ENCODE measurements around the gene ABCA2.

Gene ABCA2

DNA sequence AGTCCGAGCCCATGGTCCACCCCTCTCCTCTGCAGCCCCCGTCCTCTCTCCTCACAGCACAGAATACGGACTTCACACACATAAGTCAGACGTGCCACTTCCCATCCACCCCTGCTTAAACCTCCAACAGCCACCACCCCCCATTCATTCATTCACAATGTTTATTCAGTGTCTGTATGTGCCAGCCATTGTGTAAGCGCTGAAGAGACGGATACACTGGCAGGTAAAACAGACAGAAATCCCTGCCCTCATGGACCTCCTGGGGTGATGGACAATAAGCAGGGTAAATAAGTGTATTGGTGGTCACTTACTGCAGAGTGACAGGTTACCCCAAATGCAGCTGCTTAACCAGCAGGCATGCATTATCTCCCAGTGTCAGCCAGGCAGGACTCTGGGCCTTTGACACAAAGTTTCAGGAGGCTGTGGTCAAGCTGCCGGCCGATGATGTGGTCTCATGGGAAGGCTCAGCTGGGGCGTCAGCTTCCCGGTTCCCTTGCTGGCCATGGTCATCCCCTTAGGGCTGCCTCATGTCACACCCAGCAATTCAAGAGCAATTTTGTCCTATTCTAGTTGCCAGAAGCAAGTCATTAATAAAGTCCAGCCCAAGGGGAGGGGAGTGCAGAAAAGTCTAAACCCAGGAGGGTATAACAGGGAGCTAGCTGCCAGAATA lies 37.7 kb downstream of the ABCA2 start:
- H3K4me3 ChIP-seq (ENCODE audit: control insufficient read depth, low read depth, low read length): no peak overlapping the region
- DNase-seq (ENCODE audit: low read depth): no peak
- TF ChIP-seq, protein P1, sequence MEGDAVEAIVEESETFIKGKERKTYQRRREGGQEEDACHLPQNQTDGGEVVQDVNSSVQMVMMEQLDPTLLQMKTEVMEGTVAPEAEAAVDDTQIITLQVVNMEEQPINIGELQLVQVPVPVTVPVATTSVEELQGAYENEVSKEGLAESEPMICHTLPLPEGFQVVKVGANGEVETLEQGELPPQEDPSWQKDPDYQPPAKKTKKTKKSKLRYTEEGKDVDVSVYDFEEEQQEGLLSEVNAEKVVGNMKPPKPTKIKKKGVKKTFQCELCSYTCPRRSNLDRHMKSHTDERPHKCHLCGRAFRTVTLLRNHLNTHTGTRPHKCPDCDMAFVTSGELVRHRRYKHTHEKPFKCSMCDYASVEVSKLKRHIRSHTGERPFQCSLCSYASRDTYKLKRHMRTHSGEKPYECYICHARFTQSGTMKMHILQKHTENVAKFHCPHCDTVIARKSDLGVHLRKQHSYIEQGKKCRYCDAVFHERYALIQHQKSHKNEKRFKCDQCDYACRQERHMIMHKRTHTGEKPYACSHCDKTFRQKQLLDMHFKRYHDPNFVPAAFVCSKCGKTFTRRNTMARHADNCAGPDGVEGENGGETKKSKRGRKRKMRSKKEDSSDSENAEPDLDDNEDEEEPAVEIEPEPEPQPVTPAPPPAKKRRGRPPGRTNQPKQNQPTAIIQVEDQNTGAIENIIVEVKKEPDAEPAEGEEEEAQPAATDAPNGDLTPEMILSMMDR (conservative IDR thresholded peaks at IDR 0.05; ENCODE audit: control insufficient read depth, insufficient read depth, low read depth, low read length): no peak

DNA sequence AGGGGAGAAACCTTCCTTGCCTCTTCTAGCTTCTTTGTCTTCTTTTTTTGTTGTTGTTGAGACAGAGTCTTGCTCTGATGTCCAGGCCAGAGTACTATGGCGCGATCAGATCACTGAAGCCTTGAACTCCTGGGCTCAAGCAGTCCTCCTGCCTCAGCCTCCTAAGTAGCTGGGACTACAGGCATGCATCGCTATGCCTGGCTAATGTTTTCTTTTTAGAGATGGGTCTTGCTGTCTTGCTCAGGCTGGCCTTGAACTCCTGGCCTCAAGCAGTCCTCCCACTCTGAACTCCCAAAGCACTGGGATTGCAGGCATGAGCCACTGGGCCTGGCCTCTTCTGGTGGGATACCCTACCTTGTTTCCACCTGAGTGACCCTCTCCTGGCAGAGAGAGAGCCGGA lies 39.2 kb downstream of the ABCA2 start:
- no peak overlapping the region for H3K4me3 ChIP-seq (ENCODE audit: control insufficient read depth, low read depth, low read length)
- TF ChIP-seq, protein P1 (conservative IDR thresholded peaks at IDR 0.05; ENCODE audit: control insufficient read depth, insufficient read depth, low read depth, low read length): no peak
- no peak for DNase-seq (ENCODE audit: low read depth)

DNA sequence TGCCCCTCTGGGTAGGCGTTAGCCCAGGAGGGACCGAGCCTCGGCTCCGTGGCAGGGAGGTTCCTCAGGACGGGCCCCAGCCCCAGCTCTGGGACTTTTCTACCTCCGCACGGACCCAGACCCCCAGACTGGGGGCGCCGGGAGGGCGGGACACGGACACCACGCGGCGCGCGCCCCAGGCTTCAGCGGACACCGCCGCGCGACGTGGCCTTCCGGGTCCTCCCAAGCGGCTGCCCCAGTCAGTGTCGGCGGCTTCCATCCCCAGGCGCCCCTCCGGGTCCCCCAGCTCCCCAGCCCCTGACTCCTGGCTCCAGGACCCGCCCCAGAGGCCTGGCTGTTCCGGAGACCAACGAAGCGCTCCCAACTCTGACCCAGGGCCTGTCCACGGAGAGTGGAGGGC lies 42.2 kb downstream of the ABCA2 start:
- H3K4me3 ChIP-seq (ENCODE audit: control insufficient read depth, low read depth, low read length): no peak overlapping the region
- TF ChIP-seq, protein P1 (conservative IDR thresholded peaks at IDR 0.05; ENCODE audit: control insufficient read depth, insufficient read depth, low read depth, low read length): no peak
- no peak for DNase-seq (ENCODE audit: low read depth)

DNA sequence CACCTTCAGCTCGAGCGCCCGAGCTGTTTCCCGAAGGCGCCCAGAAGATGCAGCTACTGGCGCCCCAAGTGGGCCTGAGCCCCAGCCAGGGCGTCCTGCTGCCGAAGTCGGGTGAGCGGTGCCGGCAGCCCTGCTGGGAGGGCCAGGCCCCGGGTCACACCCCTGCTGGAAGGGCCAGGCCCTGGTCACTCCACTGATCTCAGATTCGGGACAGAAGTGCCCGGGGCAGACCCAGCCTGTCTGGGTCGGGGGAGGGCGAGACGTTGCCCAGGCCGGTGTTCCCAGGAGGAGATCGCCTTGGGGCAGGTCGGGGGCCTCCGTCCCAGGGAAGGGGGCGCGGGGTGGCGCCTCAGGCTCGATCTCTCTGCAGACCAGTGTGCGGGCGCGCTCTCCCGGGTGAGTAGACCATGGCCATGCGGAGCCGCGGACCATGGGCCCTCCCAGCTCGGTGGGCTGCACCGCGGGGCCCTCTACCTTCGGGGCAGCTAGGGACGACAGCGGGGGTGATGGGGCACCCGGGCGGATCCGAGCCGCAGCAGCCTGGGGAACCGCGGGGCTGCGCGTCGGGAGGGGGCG lies 42.9 kb downstream of the ABCA2 start:
- DNase-seq (ENCODE audit: low read depth): no peak
- TF ChIP-seq, protein P1 (conservative IDR thresholded peaks at IDR 0.05; ENCODE audit: control insufficient read depth, insufficient read depth, low read depth, low read length): no peak
- no peak overlapping the region for H3K4me3 ChIP-seq (ENCODE audit: control insufficient read depth, low read depth, low read length)

DNA sequence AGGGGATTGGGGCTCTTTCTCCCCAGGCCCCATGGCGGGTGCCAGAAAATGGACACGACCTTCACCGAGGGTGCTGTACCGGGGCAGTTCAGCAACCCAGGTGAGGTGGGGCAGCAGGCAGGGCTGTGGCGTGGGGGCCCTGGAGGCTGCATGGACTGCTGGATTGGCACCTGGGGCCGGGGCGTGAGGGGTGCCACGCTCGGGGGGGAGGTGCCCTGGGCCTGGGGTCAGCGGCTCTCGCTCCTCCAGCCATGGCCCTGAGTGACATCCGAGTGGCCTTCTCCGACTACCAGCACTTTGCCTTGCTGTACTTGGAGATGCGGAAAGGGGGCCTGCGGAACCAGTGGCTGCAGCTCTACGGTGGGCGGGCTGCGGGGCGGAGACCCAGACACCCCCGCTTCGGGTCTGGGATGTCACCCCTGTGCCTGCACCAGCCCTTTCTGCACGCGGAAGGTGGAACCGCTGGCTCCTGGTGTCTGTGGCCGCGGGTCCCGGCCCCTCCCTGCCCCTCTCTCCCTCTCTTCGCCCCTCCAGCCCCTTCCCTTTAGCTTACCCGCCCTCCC lies 43.5 kb downstream of the ABCA2 start:
- DNase-seq (ENCODE audit: low read depth): no peak
- TF ChIP-seq, protein P1 (conservative IDR thresholded peaks at IDR 0.05; ENCODE audit: control insufficient read depth, insufficient read depth, low read depth, low read length): no peak
- H3K4me3 ChIP-seq (ENCODE audit: control insufficient read depth, low read depth, low read length): no peak overlapping the region

DNA sequence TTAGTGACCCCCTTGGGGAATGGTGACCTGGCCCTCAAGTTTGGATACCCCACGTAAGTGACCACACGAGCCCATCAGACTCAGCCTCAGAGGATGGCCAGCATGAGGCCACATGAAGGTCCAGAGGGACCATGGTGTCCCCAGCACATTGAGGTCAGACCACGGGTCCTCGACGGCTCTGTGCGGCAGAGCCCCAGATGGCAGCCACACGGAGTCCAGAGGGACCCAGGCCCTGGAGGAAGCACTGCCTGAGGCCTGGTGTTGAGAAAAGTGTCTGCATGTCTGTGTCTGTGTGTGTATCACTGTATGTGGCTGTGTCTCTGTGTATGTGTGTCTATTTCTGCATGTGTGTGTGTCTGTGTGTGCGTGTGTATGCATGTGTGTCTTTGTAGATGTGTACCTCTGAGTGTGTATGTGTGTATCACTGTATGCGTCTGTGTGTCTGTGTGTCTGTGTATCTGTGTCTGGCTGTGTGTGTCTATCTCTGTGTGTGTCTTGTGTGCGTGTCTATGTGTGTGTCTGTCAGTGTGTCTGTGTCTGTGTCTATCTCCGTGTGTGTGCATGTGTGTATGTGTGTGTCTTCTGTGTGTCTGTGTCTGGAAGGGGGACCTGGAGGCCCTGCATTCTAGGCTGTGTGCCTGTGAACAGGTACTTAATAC lies 44.3 kb downstream of the ABCA2 start:
- no peak overlapping the region for H3K4me3 ChIP-seq (ENCODE audit: control insufficient read depth, low read depth, low read length)
- TF ChIP-seq, protein P1 (conservative IDR thresholded peaks at IDR 0.05; ENCODE audit: control insufficient read depth, insufficient read depth, low read depth, low read length): no peak
- no peak for DNase-seq (ENCODE audit: low read depth)

Measured in fibroblast of mammary gland (primary cell).